Stimulated activated CD4-positive, alpha-beta T cell treated with anti-CD3 and anti-CD28 coated beads, TNF-alpha, amount 100 ng/mL, for 24 hours (primary cell): ENCODE data around the gene ZNF468.
A peak's percentile ranks its signal among the peaks of the same experiment; 100 is the strongest.
"Not testable (repeated sequence)": the region's sequence is repeated elsewhere in the genome, so short reads cannot be mapped to it uniquely, and the experiment has no call there.

ENCODE experiments used
- DNase-seq, 3 experiments: peaks; one replicate each; pipeline ENCODE4 v3.0.0-alpha.2; 2020; ENCODE audit warnings: low read depth in 3 of 3

The ZNF468 gene

DNA sequence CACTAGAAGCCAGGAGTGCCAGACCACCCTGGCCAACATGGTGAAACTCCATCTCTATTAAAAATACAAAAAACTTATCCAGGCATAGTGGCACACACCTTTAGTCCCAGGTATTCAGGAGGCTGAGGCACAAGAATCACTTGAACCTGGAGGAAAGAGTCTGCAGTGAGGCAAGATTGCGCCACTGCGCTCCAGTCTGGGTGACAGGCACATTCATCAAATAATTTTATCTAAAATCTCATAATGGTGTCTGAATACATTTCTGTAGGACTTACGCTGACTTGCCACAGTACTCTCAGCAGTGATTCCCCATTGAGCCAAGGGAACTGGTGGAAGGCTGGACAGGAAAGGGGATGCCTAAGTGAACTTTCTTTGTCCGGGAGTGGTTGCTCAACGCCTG, 31.7 kb downstream of the ZNF468 start:
- no peak for DNase-seq

DNA sequence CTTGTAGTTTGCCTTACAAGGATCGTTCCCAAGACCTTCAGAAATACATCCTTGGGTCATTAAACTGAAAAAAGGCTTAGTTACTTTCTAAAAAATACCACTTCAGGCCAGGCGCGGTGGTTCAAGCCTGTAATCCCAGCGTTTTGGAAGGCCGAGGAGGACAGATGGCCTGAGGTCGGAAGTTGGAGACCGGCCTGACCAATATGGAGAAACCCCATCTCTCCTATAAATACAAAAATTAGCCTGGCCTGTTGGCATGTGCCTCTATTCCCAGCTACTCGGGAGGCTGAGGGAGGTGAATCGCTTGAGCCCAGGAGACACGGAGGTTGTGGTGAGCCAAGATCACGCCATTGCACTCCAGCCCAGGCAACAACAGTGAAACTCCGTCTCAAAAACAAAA, 33.7 kb downstream of the ZNF468 start:
- DNase-seq: no peak

DNA sequence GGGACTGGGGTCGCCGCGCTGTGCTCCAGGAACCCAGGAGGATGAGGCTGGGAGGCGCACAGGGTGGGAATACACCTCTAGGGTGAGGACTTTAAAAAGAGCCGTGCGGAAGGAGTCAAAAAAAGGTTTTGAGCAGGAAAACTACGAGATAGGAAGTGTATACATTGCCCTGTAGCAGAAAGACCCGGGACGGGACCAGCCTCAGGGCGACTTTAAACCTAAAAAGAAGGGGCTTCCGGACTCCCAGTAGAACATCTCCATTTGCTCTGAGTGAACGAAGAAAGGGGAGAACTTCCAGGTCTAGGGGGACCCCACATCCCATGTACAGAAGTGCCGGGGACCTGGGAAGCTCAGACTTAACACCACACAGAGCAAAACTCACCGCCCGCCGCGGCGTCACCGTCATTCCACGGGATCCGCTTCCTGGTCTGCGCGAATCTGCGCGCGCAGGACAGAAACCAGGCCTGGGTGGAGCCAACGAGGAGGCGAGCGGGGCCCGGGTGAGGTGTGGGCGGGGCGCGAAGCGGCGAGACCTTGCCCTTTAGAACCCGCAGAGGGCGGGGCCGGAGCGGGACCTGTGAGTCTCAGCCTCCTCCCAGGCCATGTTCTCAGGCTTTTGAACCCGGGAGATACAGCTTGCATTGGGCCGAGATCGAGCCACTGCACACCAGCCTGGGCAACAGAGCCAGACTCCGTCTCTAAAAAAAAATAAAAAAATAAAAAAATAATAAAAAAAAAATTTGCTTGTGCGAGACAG, 36.0 kb downstream of the ZNF468 start, which contains the start of gene ZNF28:
Gene ZNF28 (minus strand): TSS at position 430 of the 757 bp plus-strand sequence. CDS start 3,675 bp downstream, outside the sequence.
- peak; percentile 28 to 62 (median 31) for DNase-seq

DNA sequence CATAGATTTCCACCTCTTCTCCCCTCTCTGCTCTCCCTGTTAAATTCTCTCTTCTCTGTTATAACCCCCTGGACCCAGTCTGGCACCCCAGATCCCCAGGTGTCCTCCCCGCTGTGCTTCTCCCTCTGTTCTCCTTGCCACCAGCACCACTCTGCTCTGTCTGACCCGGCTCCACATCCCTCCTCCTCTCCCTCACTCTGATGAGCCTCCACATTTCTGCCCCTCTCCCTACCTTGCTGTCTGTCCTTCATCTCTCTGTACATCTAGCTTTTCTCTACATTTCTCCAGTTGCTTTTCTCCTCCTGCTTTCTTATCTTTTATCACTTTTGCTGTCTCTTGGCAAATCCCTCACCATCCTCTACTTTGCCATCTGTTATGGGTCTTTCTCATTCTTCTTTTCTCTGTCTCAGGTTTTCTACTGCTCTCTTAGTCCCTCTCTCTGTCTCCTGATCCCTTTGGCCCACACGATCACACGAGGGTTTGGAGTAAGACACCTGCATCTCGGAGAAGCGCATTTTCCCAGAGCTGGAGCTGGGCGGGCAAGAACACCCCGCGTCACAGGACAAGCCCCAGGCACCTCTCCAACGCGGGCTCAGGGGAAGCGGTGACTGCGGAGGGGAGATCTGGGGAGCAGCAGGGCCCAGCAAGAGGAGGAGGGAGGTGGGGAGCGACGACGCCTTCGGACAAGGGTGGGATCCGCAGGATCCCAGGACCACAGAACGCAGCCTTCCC, 36.8 kb downstream of the ZNF468 start:
- peak in 1 of 3 experiments; percentile 15 for DNase-seq

DNA sequence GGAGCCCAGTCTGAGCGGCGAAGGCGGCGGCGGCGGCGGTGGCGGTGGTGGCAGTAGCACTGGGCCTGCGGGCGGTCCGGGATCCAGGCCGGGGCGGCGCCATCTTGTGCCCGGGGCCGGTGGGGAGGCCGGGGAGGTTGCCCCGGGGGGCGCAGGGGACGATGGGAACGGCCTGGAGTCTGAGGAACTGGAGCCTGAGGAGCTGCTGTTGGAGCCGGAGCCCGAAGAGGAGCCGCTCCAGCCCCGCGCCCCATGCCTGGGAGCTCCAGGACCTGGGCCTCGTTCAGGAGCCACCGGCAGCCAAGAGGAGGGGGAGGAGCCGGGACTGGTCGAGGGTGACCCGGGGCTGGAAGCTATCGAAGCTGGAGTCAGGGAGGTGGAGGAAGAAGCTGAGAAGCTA, 47.6 kb downstream of the ZNF468 start:
- DNase-seq: no peak

DNA sequence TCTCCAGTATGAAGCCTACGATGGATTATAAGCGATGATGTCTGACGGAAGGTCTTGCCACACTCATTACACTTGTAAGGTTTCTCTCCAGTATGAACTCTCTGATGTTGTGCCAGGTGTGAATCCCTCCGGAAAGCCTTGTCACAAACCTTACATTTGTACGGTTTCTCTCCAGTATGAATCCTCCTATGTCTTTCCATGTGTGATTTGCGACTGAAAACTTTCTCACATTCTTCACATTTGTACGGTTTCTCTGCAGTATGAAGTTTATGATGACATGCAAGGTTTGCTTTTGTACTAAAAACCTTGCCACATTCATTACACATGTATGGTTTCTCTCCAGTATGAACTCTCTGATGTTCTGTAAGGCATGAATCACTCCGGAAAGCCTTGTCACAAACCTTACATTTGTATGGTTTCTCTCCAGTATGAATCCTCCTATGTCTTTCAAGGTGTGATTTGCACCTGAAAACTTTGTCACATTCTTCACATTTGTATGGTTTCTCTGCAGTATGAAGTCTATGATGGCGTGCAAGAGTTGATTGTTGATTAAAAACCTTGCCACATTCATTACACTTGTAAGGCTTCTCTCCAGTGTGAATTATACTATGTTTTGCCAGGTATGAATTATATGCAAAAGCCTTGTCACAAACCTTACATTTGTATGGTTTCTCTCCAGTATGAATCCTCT, 57.3 kb downstream of the ZNF468 start:
- DNase-seq: not testable (repeated sequence)

DNA sequence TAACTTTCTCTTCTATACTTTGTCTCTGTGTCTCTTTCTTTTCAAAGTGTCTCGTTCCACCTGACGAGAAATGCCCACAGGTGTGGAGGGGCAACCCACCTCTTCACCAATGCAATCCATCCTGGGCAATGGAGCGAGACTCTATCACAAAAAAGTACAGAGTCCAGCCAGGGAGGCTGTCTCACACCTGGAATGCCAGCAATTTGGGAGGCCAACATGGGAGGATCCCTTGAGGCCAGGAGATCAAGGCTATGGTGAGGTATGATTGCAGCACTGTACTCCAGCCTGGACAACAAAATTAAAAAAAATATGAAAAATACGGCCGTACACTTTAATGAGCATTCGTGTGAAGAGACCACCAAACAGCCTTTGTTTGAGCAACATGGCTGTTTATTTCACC, 68.0 kb downstream of the ZNF468 start:
- DNase-seq: no peak
